Measurements from ENCODE around the gene ERFL. TPM values are rescaled to one million over a fixed set of nuclear protein-coding genes. Genes with fewer than 3 reads are reported as not detected.

ERFL gene
- total and polyA plus RNA-seq, 2 donors (not counting 1 experiment from before 2014, with no cell fraction given) = 2.3 to 5.5 TPM

DNA sequence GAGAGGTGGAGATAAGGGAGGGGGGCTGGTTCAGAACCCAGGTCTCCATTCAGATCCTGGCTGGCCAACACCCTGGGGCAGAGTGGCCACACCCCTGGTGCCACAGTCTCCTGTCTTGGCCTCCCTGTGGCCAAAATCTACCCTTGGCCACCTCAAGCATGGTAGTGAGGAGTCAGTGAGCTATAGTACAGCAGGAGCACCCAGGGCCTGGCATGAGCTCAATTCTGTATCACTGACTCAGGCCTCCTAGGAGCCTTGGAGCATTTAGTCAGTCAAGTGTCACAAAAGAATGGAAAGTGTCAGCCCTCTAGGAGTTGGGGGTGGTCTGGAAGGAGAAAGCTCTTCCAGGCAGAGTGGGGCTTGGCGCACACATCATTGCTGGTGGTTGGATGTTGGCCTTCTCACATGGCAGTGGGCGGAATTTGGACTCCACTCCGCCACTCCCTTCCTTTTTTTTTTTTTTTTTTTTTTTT, 57.8 kb downstream of the ERFL start:
- Histone ChIP-seq H3K27ac (ENCODE audit: low read length in 2 of 2) (peak overlapping the region; percentile 79 to 96), H3K79me2 (ENCODE audit: control insufficient read depth, insufficient read depth, low read length) (peaks cover 54% of the 10 kb centered on the region), H3K27me3 (replicated peaks in 1 of 4; ENCODE audit: control extremely low read depth in 1 of 4, control insufficient read depth in 3 of 4, insufficient read depth in 4 of 4, low read length in 3 of 4) (no peaks in the 10 kb centered on the region), H3K9me3 (ENCODE audit: control extremely low read depth in 1 of 3, control insufficient read depth in 2 of 3, insufficient read depth in 1 of 3, low read length in 2 of 3) (no peaks in the 10 kb centered on the region), H2AFZ (ENCODE audit: insufficient read depth, low read depth, low read length, poor library complexity, severe bottlenecking) (no peak overlapping the region), H3K4me1 (ENCODE audit: control insufficient read depth in 2 of 2, insufficient read depth in 2 of 2, low read length in 2 of 2) (peaks cover 55 to 90% of the 10 kb centered on the region in 2 donors), H3K36me3 (replicated peaks in 1 of 2; ENCODE audit: control extremely low read depth in 1 of 2, control insufficient read depth in 1 of 2, extremely low read depth in 1 of 2, insufficient read depth in 2 of 2, low read length in 1 of 2) (peaks cover 0 to 52% of the 10 kb centered on the region in 2 experiments), H3K9ac (ENCODE audit: low read length) (no peak overlapping the region), H3K4me3 (ENCODE audit: control extremely low read depth in 1 of 5, extremely low read depth in 1 of 5, insufficient read depth in 1 of 5, low read depth in 2 of 5, low read length in 4 of 5) (no peak overlapping the region), H3K4me2 (replicated peaks; ENCODE audit: low read depth, low read length, poor library complexity, severe bottlenecking) (peak overlapping the region; percentile 38), H4K20me1 (ENCODE audit: control insufficient read depth, insufficient read depth, low read length, poor library complexity, severe bottlenecking) (peaks cover 49% of the 10 kb centered on the region)
- ATAC-seq (ENCODE audit: low read depth) (no peak), DNase-seq (no peak)
- H3K27ac Mint-ChIP-seq = peak overlapping the region; percentile 87
- ChIA-PET CTCF (interaction anchor here (0.6 to 17.0 kb wide), 8 partner anchors 10 to 295 kb away, joined by 3 to 331 read pairs (median 18); partner anchors contain the start of gene RPS19), POLR2A (interaction anchor here (0.6 to 6.2 kb wide), 4 partner anchors 10 to 75 kb away, joined by 3 to 85 read pairs (median 9); partner anchors contain the start of genes ARHGEF1 and RPS19)
- H3K4me3 Mint-ChIP-seq = peak overlapping the region; percentile 44
- intact Hi-C loops (cut with micrococcal nuclease) = loop anchor here (10.0 kb wide), 1 partner anchor 606 kb away; the partner anchor contains the start of gene HNRNPUL1
- TF ChIP-seq, protein P1, sequence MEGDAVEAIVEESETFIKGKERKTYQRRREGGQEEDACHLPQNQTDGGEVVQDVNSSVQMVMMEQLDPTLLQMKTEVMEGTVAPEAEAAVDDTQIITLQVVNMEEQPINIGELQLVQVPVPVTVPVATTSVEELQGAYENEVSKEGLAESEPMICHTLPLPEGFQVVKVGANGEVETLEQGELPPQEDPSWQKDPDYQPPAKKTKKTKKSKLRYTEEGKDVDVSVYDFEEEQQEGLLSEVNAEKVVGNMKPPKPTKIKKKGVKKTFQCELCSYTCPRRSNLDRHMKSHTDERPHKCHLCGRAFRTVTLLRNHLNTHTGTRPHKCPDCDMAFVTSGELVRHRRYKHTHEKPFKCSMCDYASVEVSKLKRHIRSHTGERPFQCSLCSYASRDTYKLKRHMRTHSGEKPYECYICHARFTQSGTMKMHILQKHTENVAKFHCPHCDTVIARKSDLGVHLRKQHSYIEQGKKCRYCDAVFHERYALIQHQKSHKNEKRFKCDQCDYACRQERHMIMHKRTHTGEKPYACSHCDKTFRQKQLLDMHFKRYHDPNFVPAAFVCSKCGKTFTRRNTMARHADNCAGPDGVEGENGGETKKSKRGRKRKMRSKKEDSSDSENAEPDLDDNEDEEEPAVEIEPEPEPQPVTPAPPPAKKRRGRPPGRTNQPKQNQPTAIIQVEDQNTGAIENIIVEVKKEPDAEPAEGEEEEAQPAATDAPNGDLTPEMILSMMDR (IDR thresholded peaks at IDR 0.05) = no peak
- TF ChIP-seq EZH2 (IDR thresholded peaks at IDR 0.05; ENCODE audit: borderline replicate concordance, insufficient read depth, low read depth, low read length, poor library complexity, severe bottlenecking) = no peak
- H3K4me1 Mint-ChIP-seq = peaks cover 63% of the 10 kb centered on the region
- WGBS (ENCODE audit: insufficient coverage) = 80% methylated on average over 1 of the region's 3 CpGs
- H3K27me3 Mint-ChIP-seq = no peaks in the 10 kb centered on the region
- H3K9me3 Mint-ChIP-seq (ENCODE audit: insufficient read depth) = no peaks in the 10 kb centered on the region

DNA sequence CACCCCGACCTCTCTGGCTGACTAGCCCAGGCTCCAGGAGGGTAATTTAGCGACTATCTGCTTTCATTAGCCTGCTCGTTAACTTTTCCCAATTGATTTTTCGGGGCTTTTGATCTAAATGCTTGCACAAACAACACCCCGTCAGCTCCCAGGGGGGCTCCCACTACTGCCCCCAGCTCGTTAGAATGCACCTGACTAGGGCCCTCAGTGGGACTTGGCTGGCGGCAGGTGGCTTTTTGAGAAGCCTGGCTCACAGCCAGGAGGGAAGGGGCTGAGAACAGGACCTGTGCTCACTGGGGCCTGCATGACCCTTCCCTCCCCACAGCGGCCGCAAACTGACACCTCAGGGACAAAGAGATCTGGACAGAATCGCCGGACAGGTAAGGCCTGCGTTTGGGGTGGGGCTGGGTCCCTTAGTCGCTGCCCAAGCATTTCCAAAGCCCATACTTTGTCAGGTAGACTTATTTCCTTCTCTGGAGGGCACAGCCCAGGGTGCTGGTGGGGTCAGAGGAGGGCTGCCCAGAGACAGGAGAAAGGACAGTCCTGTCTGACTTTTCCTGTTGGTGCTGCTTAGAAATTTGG, 58.8 kb downstream of the ERFL start:
- Histone ChIP-seq H3K27me3 (replicated peaks in 1 of 4; ENCODE audit: control extremely low read depth in 1 of 4, control insufficient read depth in 3 of 4, insufficient read depth in 4 of 4, low read length in 3 of 4) (no peaks in the 10 kb centered on the region), H3K4me3 (ENCODE audit: control extremely low read depth in 1 of 5, extremely low read depth in 1 of 5, insufficient read depth in 1 of 5, low read depth in 2 of 5, low read length in 4 of 5) (no peak overlapping the region), H3K9ac (ENCODE audit: low read length) (no peak overlapping the region), H3K4me1 (ENCODE audit: control insufficient read depth in 2 of 2, insufficient read depth in 2 of 2, low read length in 2 of 2) (peaks cover 54 to 88% of the 10 kb centered on the region in 2 donors), H4K20me1 (ENCODE audit: control insufficient read depth, insufficient read depth, low read length, poor library complexity, severe bottlenecking) (peaks cover 59% of the 10 kb centered on the region), H3K9me3 (ENCODE audit: control extremely low read depth in 1 of 3, control insufficient read depth in 2 of 3, insufficient read depth in 1 of 3, low read length in 2 of 3) (no peaks in the 10 kb centered on the region), H3K27ac (ENCODE audit: low read length in 2 of 2) (peak overlapping the region; percentile 22 to 96), H3K4me2 (replicated peaks; ENCODE audit: low read depth, low read length, poor library complexity, severe bottlenecking) (no peak overlapping the region), H3K79me2 (ENCODE audit: control insufficient read depth, insufficient read depth, low read length) (peaks cover 58% of the 10 kb centered on the region), H2AFZ (ENCODE audit: insufficient read depth, low read depth, low read length, poor library complexity, severe bottlenecking) (no peak overlapping the region), H3K36me3 (replicated peaks in 1 of 2; ENCODE audit: control extremely low read depth in 1 of 2, control insufficient read depth in 1 of 2, extremely low read depth in 1 of 2, insufficient read depth in 2 of 2, low read length in 1 of 2) (peaks cover 0 to 62% of the 10 kb centered on the region in 2 experiments)
- no peaks in the 10 kb centered on the region for H3K9me3 Mint-ChIP-seq (ENCODE audit: insufficient read depth)
- H3K27ac Mint-ChIP-seq = peak overlapping the region; percentile 87
- CTCF ChIA-PET = interaction anchor here (0.8 to 17.0 kb wide), 5 partner anchors 10 to 87 kb away, joined by 3 to 331 read pairs (median 5); no protein-coding TSS in a partner anchor
- no peak for ATAC-seq (ENCODE audit: low read depth)
- POLR2A ChIA-PET = interaction anchor here (0.6 to 6.2 kb wide), 4 partner anchors 10 to 68 kb away, joined by 3 to 85 read pairs (median 6); partner anchors contain the start of genes ARHGEF1 and RPS19
- H3K27me3 Mint-ChIP-seq = no peaks in the 10 kb centered on the region
- 70% methylated on average over 11 of the region's 13 CpGs for WGBS (ENCODE audit: insufficient coverage)
- no peak for DNase-seq
- peaks cover 68% of the 10 kb centered on the region for H3K4me1 Mint-ChIP-seq
- H3K4me3 Mint-ChIP-seq = no peak overlapping the region
- TF ChIP-seq, protein P1 (IDR thresholded peaks at IDR 0.05) = no peak
- TF ChIP-seq EZH2 (IDR thresholded peaks at IDR 0.05; ENCODE audit: borderline replicate concordance, insufficient read depth, low read depth, low read length, poor library complexity, severe bottlenecking) = no peak
- intact Hi-C loops (cut with micrococcal nuclease) = no loop called here
